HepG2 (cell line): ENCODE results near the gene GLIS1. TPM values are rescaled to one million over a fixed set of nuclear protein-coding genes. Genes with fewer than 3 reads are reported as not detected.

Source experiments
- ATAC-seq: fragments of 200-7000 bp; cut with Tn5 transposase; 3 replicates; pipeline ENCODE4 v1.9.1; 2020; ENCODE audit warnings: mild to moderate bottlenecking, moderate library complexity
- BruUV-seq: library from RNA; stranded (reverse); fragments of 400-500 nt; replicated peaks from 2 replicates; lab custom pipeline; 2021; lab: Mats Ljungman, UMichigan
- CTCF ChIA-PET: fragments of 300-600 bp; formaldehyde crosslinking; extraction: SDS; loops from one replicate; lab custom pipeline; 2021; ENCODE audit warnings: low total read pairs, inconsistent platforms, low intra/inter-chr PET ratio; lab: Yijun Ruan, JAX
- POLR2A ChIA-PET: fragments of 350-600 bp; sonication (Branson Sonifier 250); formaldehyde crosslinking; loops from one replicate; lab custom pipeline; 2020; ENCODE audit warnings: antibody characterized with exemption, inconsistent platforms; lab: Yijun Ruan, JAX
- DNase-seq: peaks from one replicate; pipeline ENCODE4 v3.0.0-alpha.2; 2015; ENCODE audit warnings: low spot score
- FAIRE-seq: peaks from 3 replicates; lab custom pipeline; 2011; peaks lifted over from hg19 to GRCh38; lab: Jason Lieb, UNC
- H2AFZ ChIP-seq: one replicate; pipeline ENCODE4 v1.6.1; 2011; ENCODE audit warnings: low read length, inconsistent platforms
- H3K27ac ChIP-seq: fragments of 300-600 bp; 3 replicates; pipeline ENCODE4 v1.8.0; 2011; ENCODE audit warnings: mixed run types, mild to moderate bottlenecking, mixed read lengths, low read length, inconsistent platforms; ENCODE audit not compliant: insufficient read depth; ENCODE audit errors: extremely low read length
- H3K27me3 ChIP-seq, 2 experiments: fragments of 200-600 bp in 1 of 2; 2 replicates in 1 of 2; 3 replicates in 1 of 2; pipeline versions ENCODE4 v1.6.0 to v1.8.0; 2011; ENCODE audit warnings: low read length in 2 of 2, mild to moderate bottlenecking in 2 of 2, moderate library complexity in 2 of 2, inconsistent platforms in 1 of 2; ENCODE audit not compliant: insufficient read depth in 2 of 2, control insufficient read depth in 1 of 2
- H3K36me3 ChIP-seq, 2 experiments: fragments of 200-600 bp in 1 of 2; replicated peaks in 1 of 2; 2 replicates in 1 of 2; 3 replicates in 1 of 2; pipeline versions ENCODE4 v1.5.1 to v1.8.0; 2011; ENCODE audit warnings: low read length in 2 of 2, inconsistent platforms in 1 of 2; ENCODE audit not compliant: insufficient read depth in 2 of 2, control insufficient read depth in 1 of 2
- H3K4me1 ChIP-seq: 2 replicates; pipeline ENCODE4 v1.5.1; 2012; ENCODE audit warnings: low read length, inconsistent platforms; ENCODE audit not compliant: insufficient read depth
- H3K4me2 ChIP-seq: 2 replicates; pipeline ENCODE4 v1.6.0; 2011; ENCODE audit warnings: low read depth, low read length, inconsistent platforms
- H3K4me3 ChIP-seq, 3 experiments: fragments of 200-600 bp in 1 of 3; sonication (generic), shearing (Covaris generic) in 1 of 3; replicated peaks in 1 of 3; 2 replicates each; pipeline ENCODE4 v1.5.1; 2011 to 2016; ENCODE audit warnings: low read length in 3 of 3, inconsistent platforms in 2 of 3, low read depth in 2 of 3, mild to moderate bottlenecking in 2 of 3, control low read depth in 1 of 3, mixed read lengths in 1 of 3; ENCODE audit not compliant: insufficient read depth in 1 of 3
- H3K79me2 ChIP-seq: one replicate; pipeline ENCODE4 v1.6.1; 2011; ENCODE audit warnings: low read length, inconsistent platforms; ENCODE audit not compliant: insufficient read depth
- H3K9ac ChIP-seq: 2 replicates; pipeline ENCODE4 v1.6.0; 2011; ENCODE audit warnings: mild to moderate bottlenecking, low read depth, low read length, inconsistent platforms; ENCODE audit not compliant: insufficient read depth
- H3K9me3 ChIP-seq: 2 replicates; pipeline ENCODE4 v1.5.1; 2012; ENCODE audit warnings: mild to moderate bottlenecking, low read length
- H4K20me1 ChIP-seq: 2 replicates; pipeline ENCODE4 v1.6.0; 2011; ENCODE audit warnings: inconsistent platforms, mild to moderate bottlenecking, low read length, moderate library complexity; ENCODE audit not compliant: insufficient read depth
- BRCA1 ChIP-seq: sonication (generic); formaldehyde crosslinking; IDR thresholded peaks from 2 replicates; pipeline ENCODE4 v1.4.0; 2020; ENCODE audit warnings: missing genetic modification reagents
- CTCF ChIP-seq: sonication (generic); formaldehyde crosslinking; IDR thresholded peaks from 2 replicates; pipeline ENCODE4 v1.5.0; 2020; ENCODE audit warnings: mild to moderate bottlenecking, missing genetic modification reagents, moderate library complexity
- HCFC1 ChIP-seq: fragments of 150-350 bp; IDR thresholded peaks from 2 replicates; pipeline ENCODE4 v1.6.1; 2014; ENCODE audit warnings: low read depth, low read length
- XRCC5 ChIP-seq: fragments of 200-400 bp; formaldehyde crosslinking; optimal IDR thresholded peaks from 2 replicates; pipeline ENCODE3; 2017; ENCODE audit warnings: mild to moderate bottlenecking, low read length
- ZNF329 ChIP-seq: sonication (generic); formaldehyde crosslinking; IDR thresholded peaks from 2 replicates; pipeline ENCODE4 v1.9.0; 2021; ENCODE audit warnings: low read depth, mild to moderate bottlenecking, missing genetic modification reagents
- ZNF574 ChIP-seq: sonication (generic); formaldehyde crosslinking; IDR thresholded peaks from 2 replicates; pipeline ENCODE4 v1.4.0; 2020; ENCODE audit warnings: missing genetic modification reagents
- ZNF768 ChIP-seq: sonication (generic); formaldehyde crosslinking; IDR thresholded peaks from 2 replicates; pipeline ENCODE4 v1.4.0; 2020; ENCODE audit warnings: missing genetic modification reagents
- WGBS: methylation state at CpG from one replicate; pipeline ENCODE4 v1.1.6; 2017; ENCODE audit warnings: low lambda C conversion rate; 5-methylcytosine and 5-hydroxymethylcytosine counted together
- in situ Hi-C: cut with HindIII; loops from 2 replicates; pipeline ENCODE4 v1.10.0; 2017; ENCODE audit warnings: low pct_unique_long_range_greater_than_20kb; ENCODE audit not compliant: extremely low pct_ligation_motif_present
- intact Hi-C: fragments of 100-400 bp; cut with micrococcal nuclease; formaldehyde crosslinking; loops from one replicate; pipeline ENCODE4 v1.10.0; 2022; ENCODE audit not compliant: unreplicated experiment
- polyA plus RNA-seq, 8 experiments: library from polyadenylated mRNA; depleted of rRNA in 3 of 8; stranded (reverse) in 7 of 8; unstranded in 1 of 8; fragments of >200 nt; fragmentation: Illumina TruSeq in 4 of 8; extraction: Trizol in 4 of 8; gene quantifications; 2 replicates each; pipeline versions ENCODE4 v1.2.1 to v1.2.3, GENCODE V29; 2011 to 2016; ENCODE audit warnings: low read depth in 4 of 8, missing spikeins in 1 of 8, mixed read lengths in 1 of 8; ENCODE audit not compliant: insufficient read depth in 1 of 8
- total RNA-seq, 5 experiments: library from RNA; depleted of rRNA; stranded (reverse); fragments of >200 nt; fragmentation: Illumina TruSeq; extraction: Trizol; gene quantifications; 2 replicates each; pipeline ENCODE4 v1.2.3, GENCODE V29; 2016; ENCODE audit warnings: low read depth in 1 of 5

The GLIS1 gene
- total and polyA plus RNA-seq, 2 of the 13 experiments (the other 11 are each of a cell fraction or from before 2014, with no cell fraction given), result 0.03 TPM; not detected in 1

DNA sequence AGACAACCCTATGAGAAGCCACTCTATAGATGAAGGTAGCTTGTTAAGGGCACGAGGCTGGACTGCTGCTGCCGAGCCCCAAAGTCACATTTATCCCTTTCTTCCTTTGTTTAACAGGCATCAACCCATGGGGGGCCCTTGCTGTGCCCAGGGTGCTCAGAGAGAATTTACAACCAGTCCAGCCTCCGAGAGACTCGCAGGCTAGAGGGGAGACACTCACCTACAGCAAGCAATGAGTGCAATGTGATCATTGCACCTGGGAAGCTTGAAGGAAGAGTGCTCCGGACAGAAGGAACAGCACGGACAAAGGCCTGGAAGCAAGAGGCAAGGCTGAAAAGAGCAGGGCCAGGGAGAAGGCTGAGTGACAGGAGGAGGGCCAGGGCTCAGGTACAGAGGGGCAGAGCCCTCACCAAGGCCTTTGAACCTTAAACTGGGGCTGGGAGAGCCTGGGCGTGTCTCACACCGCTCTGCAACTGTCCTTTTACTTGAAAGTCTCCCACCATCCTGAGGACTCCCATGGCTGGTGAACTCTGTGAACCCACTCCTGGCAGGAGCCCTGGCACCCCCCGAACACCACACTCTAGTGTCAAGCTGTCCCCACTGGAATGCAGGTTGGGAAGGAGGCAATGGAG lies 252.5 kb downstream of the GLIS1 start:
- CTCF ChIA-PET, result interaction anchor here (1.7 kb wide), 1 partner anchor 268 kb away, joined by 13 read pairs; no protein-coding TSS in a partner anchor
- in situ Hi-C loops (loop anchor here (5.0 kb wide), 2 partner anchors 106 to 201 kb away; no protein-coding TSS in a partner anchor), intact Hi-C loops (no loop called here)
- H3K79me2 ChIP-seq, result no peaks in the 10 kb centered on the region
- no peaks in the 10 kb centered on the region for H3K36me3 ChIP-seq
- 27% methylated on average over 9 of the region's 9 CpGs for WGBS
- no peaks in the 10 kb centered on the region for H3K4me1 ChIP-seq
- POLR2A ChIA-PET, result no interaction called here
- peak; percentile 37 for ATAC-seq
- no peak overlapping the region for H3K27ac ChIP-seq
- TF ChIP-seq BRCA1 (CRISPR knock-in tag), result no peak
- no peak for TF ChIP-seq ZNF329 (CRISPR knock-in tag)
- TF ChIP-seq HCFC1, result no peak
- H3K4me3 ChIP-seq, result no peak overlapping the region
- H2AFZ ChIP-seq, result no peak overlapping the region
- H4K20me1 ChIP-seq, result no peaks in the 10 kb centered on the region
- H3K9me3 ChIP-seq, result no peaks in the 10 kb centered on the region
- no peak overlapping the region for H3K4me2 ChIP-seq
- no peak for DNase-seq
- H3K27me3 ChIP-seq, result peaks cover 1 to 61% of the 10 kb centered on the region in 2 experiments; a peak in 4 of 5 replicates
- FAIRE-seq, result no peak
- H3K9ac ChIP-seq, result no peak overlapping the region
- BruUV-seq, result no TSS peak

DNA sequence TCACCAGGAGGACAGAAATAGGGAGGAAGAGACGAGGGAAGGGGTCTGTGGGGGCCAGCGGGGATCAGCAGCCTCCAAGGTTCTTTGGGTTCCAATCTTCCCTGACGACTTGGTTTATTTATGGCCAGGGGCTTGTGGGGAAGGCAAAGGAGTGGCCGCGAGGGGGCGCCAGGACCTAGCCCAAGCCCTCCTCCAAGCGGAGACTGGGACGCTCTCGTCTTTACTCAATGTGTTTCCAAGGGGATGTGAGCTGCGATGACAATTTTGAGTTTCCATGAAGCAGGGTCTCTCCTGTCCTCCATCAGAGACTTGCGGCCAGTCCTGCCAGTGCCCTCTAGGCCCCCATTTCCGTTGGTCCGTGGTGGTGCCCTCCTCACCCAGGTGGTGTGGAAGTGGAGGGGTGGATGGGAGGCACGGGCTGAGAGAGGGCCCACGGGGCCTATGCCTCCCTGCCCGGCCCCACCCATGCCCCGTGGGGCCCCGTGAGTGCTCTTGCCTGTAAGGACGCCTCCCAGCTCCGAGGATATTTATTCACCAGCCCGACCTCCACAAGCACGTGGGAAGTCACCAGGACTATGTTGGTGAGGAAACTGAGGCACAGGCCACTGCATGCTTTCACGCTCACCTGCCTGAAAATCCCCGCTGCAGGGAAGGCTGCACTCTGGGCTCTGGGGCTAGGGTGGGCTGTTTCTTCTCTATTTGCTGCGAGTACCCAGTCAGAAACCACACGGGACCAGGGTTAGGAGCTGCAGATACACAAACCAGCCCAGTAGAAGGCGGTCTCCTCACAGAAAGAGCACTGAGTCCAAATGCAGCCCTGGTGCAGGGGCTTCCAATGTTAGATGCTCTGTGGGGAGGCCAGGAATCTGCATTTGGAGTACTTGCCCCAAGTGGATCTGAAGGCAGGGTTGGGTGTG lies 253.2 kb downstream of the GLIS1 start:
- FAIRE-seq, result peak; percentile 42
- POLR2A ChIA-PET, result no interaction called here
- ATAC-seq, result peak; percentile 93
- CTCF ChIA-PET, result interaction anchor here (1.3 to 1.7 kb wide), 3 partner anchors 108 to 268 kb away, joined by 11 to 15 read pairs (median 13); no protein-coding TSS in a partner anchor
- H3K27me3 ChIP-seq, result peaks cover 1 to 69% of the 10 kb centered on the region in 2 experiments; a peak in 4 of 5 replicates
- no peak overlapping the region for H3K4me2 ChIP-seq
- no peaks in the 10 kb centered on the region for H3K9me3 ChIP-seq
- no peak overlapping the region for H3K4me3 ChIP-seq
- no peaks in the 10 kb centered on the region for H3K36me3 ChIP-seq
- DNase-seq, result peak; percentile 49
- no peaks in the 10 kb centered on the region for H3K4me1 ChIP-seq
- no peak overlapping the region for H2AFZ ChIP-seq
- intact Hi-C loops, result loop anchor here (1.0 kb wide), 1 partner anchor 109 kb away; no protein-coding TSS in a partner anchor
- H3K79me2 ChIP-seq, result no peaks in the 10 kb centered on the region
- in situ Hi-C loops, result loop anchor here (5.0 kb wide), 2 partner anchors 107 to 202 kb away; no protein-coding TSS in a partner anchor
- H4K20me1 ChIP-seq, result no peaks in the 10 kb centered on the region
- WGBS, result 6% methylated on average over 13 of the region's 27 CpGs
- H3K9ac ChIP-seq, result no peak overlapping the region
- H3K27ac ChIP-seq, result no peak overlapping the region
- BruUV-seq, result no TSS peak
- TF ChIP-seq ZNF768 (CRISPR knock-in tag) (no peak), ZNF574 (CRISPR knock-in tag) (0 out of 2 replicates have a peak, but pooled peaks have one; percentile 30), CTCF (CRISPR knock-in tag) (peak; percentile 89), XRCC5 (peak; percentile 62)
